ENCODE measurements around the gene CTXND1. TPM values are rescaled to one million over a fixed set of nuclear protein-coding genes. Genes with fewer than 3 reads are reported as not detected.

The CTXND1 gene
- total RNA-seq, 6 experiments from 2014 or later = 2.7 to 10.1 (median 4.5) TPM

GRCh38 chr15:80162059-80162554 is 89.9 kb downstream of the CTXND1 start:
- Histone ChIP-seq H3K4me3 (no peak overlapping the region), H3K9me3 (no peaks in the 10 kb centered on the region), H3K36me3 (peaks cover 0 to 31% (median 9%) of the 10 kb centered on the region in 4 donors), H3K4me1 (peaks cover 2 to 69% (median 40%) of the 10 kb centered on the region in 4 donors), H3K27me3 (no peaks in the 10 kb centered on the region), H3K27ac (peak overlapping the region in 2 of 3 donors; percentile 34 to 75)
- intact Hi-C loops (cut with DNase I) = no loop called here
- ATAC-seq (peak; percentile 40 to 69 (median 58)), DNase-seq (no peak)
- 20% methylated on average over 6 of the region's 6 CpGs for WGBS (ENCODE audit: insufficient coverage, low coverage, low lambda C conversion rate, missing lambda C conversion rate)
- TF ChIP-seq POLR2A (IDR thresholded peaks at IDR 0.05) (no peak), CTCF (IDR thresholded peaks at IDR 0.05) (no peak)

- intact Hi-C loops (cut with DNase I) = no loop called here
- peaks cover 2 to 75% (median 43%) of the 10 kb centered on the region in 4 donors for H3K4me1 ChIP-seq
- H3K36me3 ChIP-seq = peaks cover 0 to 31% (median 9%) of the 10 kb centered on the region in 4 donors
- peak in 1 of 4 donors; percentile 6 for ATAC-seq
- H3K27me3 ChIP-seq = no peaks in the 10 kb centered on the region
- H3K4me3 ChIP-seq = no peak overlapping the region
- H3K27ac ChIP-seq = peak overlapping the region in 2 of 3 donors; percentile 1 to 75
- 49% methylated on average over 6 of the region's 6 CpGs for WGBS (ENCODE audit: insufficient coverage, low coverage, low lambda C conversion rate, missing lambda C conversion rate)
- no peaks in the 10 kb centered on the region for H3K9me3 ChIP-seq
- no peak for DNase-seq
- TF ChIP-seq POLR2A (IDR thresholded peaks at IDR 0.05) (no peak), CTCF (IDR thresholded peaks at IDR 0.05) (no peak)
These were observed 90.5 kb downstream of the CTXND1 start for GRCh38 chr15:80161468-80162016.

- Histone ChIP-seq H3K4me3 (no peak overlapping the region), H3K4me1 (peaks cover 2 to 83% (median 48%) of the 10 kb centered on the region in 4 donors), H3K27me3 (no peaks in the 10 kb centered on the region), H3K27ac (peak overlapping the region; percentile 20 to 75 (median 51)), H3K36me3 (peaks cover 0 to 31% (median 9%) of the 10 kb centered on the region in 4 donors), H3K9me3 (no peaks in the 10 kb centered on the region)
- TF ChIP-seq POLR2A (IDR thresholded peaks at IDR 0.05) = peak; percentile 79
- TF ChIP-seq CTCF (IDR thresholded peaks at IDR 0.05) = no peak
- DNase-seq (peak; percentile 84 to 89 (median 88)), ATAC-seq (peak; percentile 62 to 77 (median 74))
- intact Hi-C loops (cut with DNase I) = no loop called here
- 0% methylated on average over 3 of the region's 7 CpGs for WGBS (ENCODE audit: insufficient coverage, low coverage, low lambda C conversion rate, missing lambda C conversion rate)
These were observed 91.3 kb downstream of the CTXND1 start for GRCh38 chr15:80160570-80161156.

GRCh38 chr15:80159811-80160569 is 92.0 kb downstream of the CTXND1 start:
- Histone ChIP-seq H3K27me3 (no peaks in the 10 kb centered on the region), H3K4me1 (peaks cover 2 to 90% (median 51%) of the 10 kb centered on the region in 4 donors), H3K9me3 (no peaks in the 10 kb centered on the region), H3K27ac (peak overlapping the region; percentile 20 to 75 (median 51)), H3K36me3 (peaks cover 0 to 31% (median 9%) of the 10 kb centered on the region in 4 donors), H3K4me3 (no peak overlapping the region)
- DNase-seq (no peak), ATAC-seq (no peak)
- no peak for TF ChIP-seq POLR2A (IDR thresholded peaks at IDR 0.05)
- TF ChIP-seq CTCF (IDR thresholded peaks at IDR 0.05) = no peak
- no CpG with 5 or more reads among the region's 12 CpGs for WGBS (ENCODE audit: insufficient coverage, low coverage, low lambda C conversion rate, missing lambda C conversion rate)
- intact Hi-C loops (cut with DNase I) = no loop called here

Measured in right lobe of liver (tissue), 6 donors.